Activated T-helper 2 cell treated with anti-CD3 and anti-CD28 coated beads, Interferon-gamma antibody, Interleukin-2, Interleukin-4, amounts not matched to agents 10 μg/mL and 5 μg/mL and 100 μg/mL, durations not matched to agents 14 hours and 24 hours and 36 hours (primary cell): ENCODE results near the gene NKD2. TPM values are rescaled to one million over a fixed set of nuclear protein-coding genes. Genes with fewer than 3 reads are reported as not detected.
"Not testable (repeated sequence)": the region's sequence is repeated elsewhere in the genome, so short reads cannot be mapped to it uniquely, and the experiment has no call there.

Experiments
- DNase-seq: peaks from one replicate; pipeline ENCODE4 v3.0.0; 2021; ENCODE audit warnings: low spot score
- H3K27ac Mint-ChIP-seq: one replicate; pipeline ENCODE4 v1.8.0; 2021; ENCODE audit warnings: mixed read lengths
- H3K27me3 Mint-ChIP-seq: one replicate; pipeline ENCODE4 v1.8.0; 2021; ENCODE audit warnings: low read depth, mixed read lengths
- H3K36me3 Mint-ChIP-seq: one replicate; pipeline ENCODE4 v1.8.0; 2021; ENCODE audit warnings: low read depth, mixed read lengths
- H3K4me1 Mint-ChIP-seq: one replicate; pipeline ENCODE4 v1.8.0; 2021; ENCODE audit warnings: low read depth, mixed read lengths
- H3K4me3 Mint-ChIP-seq: one replicate; pipeline ENCODE4 v1.8.0; 2021; ENCODE audit warnings: low read depth, mild to moderate bottlenecking, moderate library complexity, mixed read lengths
- H3K9me3 Mint-ChIP-seq: one replicate; pipeline ENCODE4 v1.8.0; 2021; ENCODE audit warnings: mixed read lengths
- intact Hi-C: fragments of 100-400 bp; cut with micrococcal nuclease; formaldehyde crosslinking; loops from one replicate; pipeline ENCODE4 v1.15.1; 2023
- total RNA-seq: library from RNA; stranded (reverse); gene quantifications from 2 replicates; pipeline ENCODE4 v1.2.3, GENCODE V29; 2022

Gene NKD2
- total RNA-seq, 1 donor from 2014 or later: 14.4 TPM

GRCh38 chr5:998246-999031 is 10.2 kb upstream of the NKD2 start:
- Mint-ChIP-seq H3K27ac (no peak overlapping the region), H3K9me3 (no peaks in the 10 kb centered on the region), H3K4me3 (no peak overlapping the region), H3K36me3 (no peaks in the 10 kb centered on the region), H3K4me1 (peaks cover 35% of the 10 kb centered on the region), H3K27me3 (peaks cover 2% of the 10 kb centered on the region)
- no peak for DNase-seq
- intact Hi-C loops: no loop called here

- H3K4me3 Mint-ChIP-seq: no peak overlapping the region
- DNase-seq: no peak
- H3K36me3 Mint-ChIP-seq: no peaks in the 10 kb centered on the region
- H3K9me3 Mint-ChIP-seq: no peaks in the 10 kb centered on the region
- H3K27ac Mint-ChIP-seq: no peak overlapping the region
- intact Hi-C loops: no loop called here
- peaks cover 2% of the 10 kb centered on the region for H3K27me3 Mint-ChIP-seq
- H3K4me1 Mint-ChIP-seq: peaks cover 37% of the 10 kb centered on the region
Measured at GRCh38 chr5:999032-999501, 9.5 kb upstream of the NKD2 start.

- Mint-ChIP-seq H3K36me3 (no peaks in the 10 kb centered on the region), H3K4me1 (peaks cover 35% of the 10 kb centered on the region), H3K27ac (no peak overlapping the region), H3K9me3 (no peaks in the 10 kb centered on the region), H3K27me3 (peaks cover 2% of the 10 kb centered on the region), H3K4me3 (no peak overlapping the region)
- intact Hi-C loops: no loop called here
- DNase-seq: no peak
Measured at GRCh38 chr5:999724-1000123, 8.9 kb upstream of the NKD2 start.

GRCh38 chr5:1000329-1000728 is 8.3 kb upstream of the NKD2 start:
- no peaks in the 10 kb centered on the region for H3K9me3 Mint-ChIP-seq
- H3K36me3 Mint-ChIP-seq: no peaks in the 10 kb centered on the region
- H3K27ac Mint-ChIP-seq: no peak overlapping the region
- no peak for DNase-seq
- peaks cover 34% of the 10 kb centered on the region for H3K4me1 Mint-ChIP-seq
- intact Hi-C loops: no loop called here
- H3K27me3 Mint-ChIP-seq: peaks cover 2% of the 10 kb centered on the region
- no peak overlapping the region for H3K4me3 Mint-ChIP-seq

- H3K27ac Mint-ChIP-seq, H3K36me3 Mint-ChIP-seq, H3K9me3 Mint-ChIP-seq, DNase-seq, H3K27me3 Mint-ChIP-seq, H3K4me3 Mint-ChIP-seq, intact Hi-C loops: not testable (repeated sequence)
- H3K4me1 Mint-ChIP-seq: peaks cover 32% of the 10 kb centered on the region
Measured at GRCh38 chr5:1000831-1001230, 7.8 kb upstream of the NKD2 start.

GRCh38 chr5:1001406-1002270 is 7.0 kb upstream of the NKD2 start:
- Mint-ChIP-seq H3K4me1 (peaks cover 26% of the 10 kb centered on the region), H3K36me3 (no peaks in the 10 kb centered on the region), H3K9me3 (no peaks in the 10 kb centered on the region), H3K4me3 (no peak overlapping the region), H3K27ac (peak overlapping the region; percentile 28), H3K27me3 (peaks cover 10% of the 10 kb centered on the region)
- DNase-seq: no peak
- intact Hi-C loops: no loop called here

- DNase-seq: no peak
- peak overlapping the region; percentile 28 for H3K27ac Mint-ChIP-seq
- H3K27me3 Mint-ChIP-seq: peaks cover 12% of the 10 kb centered on the region
- H3K9me3 Mint-ChIP-seq: no peaks in the 10 kb centered on the region
- no peaks in the 10 kb centered on the region for H3K36me3 Mint-ChIP-seq
- peaks cover 24% of the 10 kb centered on the region for H3K4me1 Mint-ChIP-seq
- no peak overlapping the region for H3K4me3 Mint-ChIP-seq
- intact Hi-C loops: no loop called here
Measured at GRCh38 chr5:1002271-1002546, 6.4 kb upstream of the NKD2 start.

GRCh38 chr5:1002836-1003235 is 5.8 kb upstream of the NKD2 start:
- no peaks in the 10 kb centered on the region for H3K36me3 Mint-ChIP-seq

GRCh38 chr5:1003296-1003937 is 5.2 kb upstream of the NKD2 start:
- peak overlapping the region; percentile 33 for H3K4me3 Mint-ChIP-seq
- intact Hi-C loops: no loop called here
- H3K4me1 Mint-ChIP-seq: peaks cover 26% of the 10 kb centered on the region
- no peak for DNase-seq
- H3K36me3 Mint-ChIP-seq: no peaks in the 10 kb centered on the region
- no peaks in the 10 kb centered on the region for H3K9me3 Mint-ChIP-seq
- H3K27ac Mint-ChIP-seq: no peak overlapping the region
- peaks cover 13% of the 10 kb centered on the region for H3K27me3 Mint-ChIP-seq

More at GRCh38 chr5:1002836-1003235, 5.8 kb upstream of the NKD2 start:
- intact Hi-C loops: no loop called here
- no peak overlapping the region for H3K4me3 Mint-ChIP-seq
- H3K27ac Mint-ChIP-seq: peak overlapping the region; percentile 12
- DNase-seq: no peak
- H3K27me3 Mint-ChIP-seq: peaks cover 12% of the 10 kb centered on the region
- no peaks in the 10 kb centered on the region for H3K9me3 Mint-ChIP-seq
- peaks cover 22% of the 10 kb centered on the region for H3K4me1 Mint-ChIP-seq

GRCh38 chr5:1004461-1005248 is 3.9 kb upstream of the NKD2 start:
- H3K27me3 Mint-ChIP-seq: peaks cover 13% of the 10 kb centered on the region
- H3K36me3 Mint-ChIP-seq: no peaks in the 10 kb centered on the region
- no peaks in the 10 kb centered on the region for H3K9me3 Mint-ChIP-seq
- DNase-seq: peak; percentile 51
- H3K4me1 Mint-ChIP-seq: peaks cover 27% of the 10 kb centered on the region
- intact Hi-C loops: loop anchor here (2.0 to 5.0 kb wide), 2 partner anchors 48 to 103 kb away; no protein-coding TSS in a partner anchor
- H3K4me3 Mint-ChIP-seq: peak overlapping the region; percentile 67
- H3K27ac Mint-ChIP-seq: no peak overlapping the region

GRCh38 chr5:1005249-1005851 is 3.3 kb upstream of the NKD2 start:
- no peak for DNase-seq
- H3K27me3 Mint-ChIP-seq: peaks cover 13% of the 10 kb centered on the region
- H3K4me1 Mint-ChIP-seq: peaks cover 34% of the 10 kb centered on the region

More at GRCh38 chr5:1005249-1005851, 3.3 kb upstream of the NKD2 start:
- H3K36me3 Mint-ChIP-seq: no peaks in the 10 kb centered on the region
- peak overlapping the region; percentile 56 for H3K4me3 Mint-ChIP-seq
- intact Hi-C loops: loop anchor here (2.0 to 5.0 kb wide), 2 partner anchors 49 to 102 kb away; no protein-coding TSS in a partner anchor
- H3K9me3 Mint-ChIP-seq: no peaks in the 10 kb centered on the region
- H3K27ac Mint-ChIP-seq: no peak overlapping the region
